ENCODE results near the gene BEST3.
A peak's percentile ranks its signal among the peaks of the same experiment; 100 is the strongest.
"Not testable (repeated sequence)": the region's sequence is repeated elsewhere in the genome, so short reads cannot be mapped to it uniquely, and the experiment has no call there.

BEST3 gene

GRCh38 chr12:69647178-69647577 is 51.9 kb downstream of the BEST3 start:
- DNase-seq = no peak

GRCh38 chr12:69645031-69645430 is 54.1 kb downstream of the BEST3 start:
- no peak for DNase-seq

GRCh38 chr12:69644511-69644910 is 54.6 kb downstream of the BEST3 start:
- no peak for DNase-seq

GRCh38 chr12:69642531-69642930 is 56.6 kb downstream of the BEST3 start:
- DNase-seq = no peak

- DNase-seq = no peak
Observed at GRCh38 chr12:69641546-69641945, 57.6 kb downstream of the BEST3 start.

GRCh38 chr12:69639400-69640016 is 59.6 kb downstream of the BEST3 start:
- peak; percentile 73 for DNase-seq

- DNase-seq = no peak
Observed at GRCh38 chr12:69633061-69633460, 66.0 kb downstream of the BEST3 start.

- no peak for DNase-seq
Observed at GRCh38 chr12:69630191-69630590, 68.9 kb downstream of the BEST3 start.

GRCh38 chr12:69627501-69627900 is 71.6 kb downstream of the BEST3 start:
- DNase-seq = no peak

GRCh38 chr12:69623970-69624369 is 75.1 kb downstream of the BEST3 start:
- DNase-seq = peak; percentile 88

GRCh38 chr12:69621551-69621950 is 77.6 kb downstream of the BEST3 start:
- DNase-seq = no peak

GRCh38 chr12:69620921-69621320 is 78.2 kb downstream of the BEST3 start:
- DNase-seq = no peak

- DNase-seq = no peak
Observed at GRCh38 chr12:69620077-69620476, 79.0 kb downstream of the BEST3 start.

GRCh38 chr12:69619050-69619449 is 80.1 kb downstream of the BEST3 start:
- DNase-seq = no peak

- DNase-seq = no peak
Observed at GRCh38 chr12:69616025-69616424, 83.1 kb downstream of the BEST3 start.

GRCh38 chr12:69613351-69613750 is 85.8 kb downstream of the BEST3 start:
- no peak for DNase-seq

GRCh38 chr12:69610729-69611128 is 88.4 kb downstream of the BEST3 start, which contains the start of gene LRRC10:
LRRC10 (minus strand) TSS chr12:69610907; CDS start chr12:69610838, 69 bp downstream.
- no peak for DNase-seq

GRCh38 chr12:69610126-69610525 is 89.0 kb downstream of the BEST3 start:
- DNase-seq = no peak

- no peak for DNase-seq
Observed at GRCh38 chr12:69608114-69608513, 91.0 kb downstream of the BEST3 start.

GRCh38 chr12:69604275-69604674 is 94.8 kb downstream of the BEST3 start:
- not testable (repeated sequence) for DNase-seq

All from NCI-H146 (cell line).